GM12872 (cell line): ENCODE data around the gene GPRIN3.

Experiments used
- CTCF ChIP-seq: IDR thresholded peaks from 3 replicates; pipeline ENCODE4 v1.5.1; 2011; ENCODE audit warnings: low read depth, mild to moderate bottlenecking, low read length, moderate library complexity; ENCODE audit not compliant: insufficient read depth

The GPRIN3 gene

GRCh38 chr4:89230271-89230670, 77.3 kb downstream of the GPRIN3 start:
- no peak for TF ChIP-seq CTCF

- TF ChIP-seq CTCF = peak; percentile 87
These were observed 80.7 kb downstream of the GPRIN3 start for GRCh38 chr4:89226665-89227574.

GRCh38 chr4:89222170-89222569, 85.4 kb downstream of the GPRIN3 start:
- no peak for TF ChIP-seq CTCF

GRCh38 chr4:89221167-89221867, 86.3 kb downstream of the GPRIN3 start:
- no peak for TF ChIP-seq CTCF

- TF ChIP-seq CTCF = no peak
These were observed 89.0 kb downstream of the GPRIN3 start for GRCh38 chr4:89218587-89218986.

GRCh38 chr4:89217604-89218003, 90.0 kb downstream of the GPRIN3 start:
- TF ChIP-seq CTCF = no peak

- TF ChIP-seq CTCF = no peak
These were observed 90.7 kb downstream of the GPRIN3 start for GRCh38 chr4:89216866-89217265.
